SK-N-SH (cell line): ENCODE data around the gene BCAS3. TPM values are rescaled to one million over a fixed set of nuclear protein-coding genes. Genes with fewer than 3 reads are reported as not detected.

Experiments used
- CTCF ChIA-PET: fragments of 300-600, 350-600 bp; formaldehyde crosslinking; extraction: SDS; loops from one replicate; lab custom pipeline; 2021; lab: Yijun Ruan, JAX
- POLR2A ChIA-PET: fragments of 350-600 bp; sonication (Branson Sonifier 250); formaldehyde crosslinking; extraction: SDS; loops from one replicate; lab custom pipeline; 2020; ENCODE audit warnings: antibody characterized with exemption, inconsistent platforms; lab: Yijun Ruan, JAX
- DNase-seq: peaks from one replicate; pipeline ENCODE4 v3.0.0; 2012
- H2AFZ ChIP-seq: fragments of 200-600 bp; sonication (generic); 2 replicates; pipeline ENCODE4 v1.8.1; 2016; ENCODE audit warnings: antibody characterized with exemption, mild to moderate bottlenecking, low read depth
- H3F3A ChIP-seq: fragments of 200-600 bp; sonication (generic); replicated peaks from 2 replicates; pipeline ENCODE3; 2016; ENCODE audit warnings: antibody characterized with exemption, mild to moderate bottlenecking; ENCODE audit not compliant: insufficient read depth
- H3K27ac ChIP-seq, 2 experiments: fragments of 200-500 bp in 1 of 2; fragments of 200-600 bp in 1 of 2; sonication (Bioruptor generic) in 1 of 2; sonication (generic), shearing (Covaris generic) in 1 of 2; 2 replicates each; pipeline versions ENCODE4 v1.5.1 to v1.6.1; 2014 to 2016; ENCODE audit warnings: low read depth in 2 of 2, inconsistent platforms in 1 of 2, low read length in 1 of 2, mild to moderate bottlenecking in 1 of 2, mixed read lengths in 1 of 2
- H3K27me3 ChIP-seq: fragments of 200-600 bp; sonication (generic), shearing (Covaris generic); 2 replicates; pipeline ENCODE4 v1.6.1; 2016; ENCODE audit warnings: mixed run types; ENCODE audit not compliant: insufficient read depth
- H3K36me3 ChIP-seq, 2 experiments: fragments of 200-500 bp in 1 of 2; fragments of 200-600 bp in 1 of 2; sonication (Bioruptor generic) in 1 of 2; sonication (generic) in 1 of 2; replicated peaks in 1 of 2; 2 replicates each; pipeline versions ENCODE3 to v1.5.1; 2014 to 2016; ENCODE audit warnings: low read length in 1 of 2, mild to moderate bottlenecking in 1 of 2; ENCODE audit not compliant: insufficient read depth in 2 of 2, control insufficient read depth in 1 of 2
- H3K4me1 ChIP-seq, 2 experiments: fragments of 200-500 bp in 1 of 2; fragments of 200-600 bp in 1 of 2; sonication (Bioruptor generic) in 1 of 2; sonication (generic), shearing (Covaris generic) in 1 of 2; 2 replicates each; pipeline versions ENCODE4 v1.5.1 to v1.6.1; 2014 to 2016; ENCODE audit warnings: low read depth in 1 of 2, low read length in 1 of 2, mixed run types in 1 of 2; ENCODE audit not compliant: insufficient read depth in 2 of 2, control insufficient read depth in 1 of 2
- H3K4me2 ChIP-seq: fragments of 200-600 bp; sonication (generic), shearing (Covaris generic); 2 replicates; pipeline ENCODE4 v1.6.1; 2017; ENCODE audit warnings: mixed run types
- H3K4me3 ChIP-seq, 2 experiments: fragments of 200-500 bp in 1 of 2; fragments of 200-600 bp in 1 of 2; sonication (Bioruptor generic) in 1 of 2; sonication (generic), shearing (Covaris generic) in 1 of 2; 2 replicates each; pipeline versions ENCODE4 v1.5.1 to v1.8.1; 2014 to 2016; ENCODE audit warnings: low read depth in 2 of 2, inconsistent platforms in 1 of 2, low read length in 1 of 2, mild to moderate bottlenecking in 1 of 2, mixed read lengths in 1 of 2, moderate library complexity in 1 of 2
- H3K79me2 ChIP-seq: fragments of 200-600 bp; sonication (generic); 2 replicates; pipeline ENCODE4 v1.8.1; 2017; ENCODE audit warnings: mild to moderate bottlenecking; ENCODE audit not compliant: insufficient read depth
- H3K9ac ChIP-seq: fragments of 200-600 bp; sonication (generic); 2 replicates; pipeline ENCODE4 v1.6.1; 2017; ENCODE audit warnings: mixed run types
- H3K9me2 ChIP-seq: fragments of 200-600 bp; sonication (generic); 2 replicates; pipeline ENCODE4 v1.6.1; 2017; ENCODE audit warnings: mixed run types
- H3K9me3 ChIP-seq: fragments of 200-600 bp; sonication (generic); 2 replicates; pipeline ENCODE4 v1.6.1; 2017; ENCODE audit warnings: mixed run types, mild to moderate bottlenecking, moderate library complexity
- H4K20me1 ChIP-seq: fragments of 200-600 bp; sonication (generic); 2 replicates; pipeline ENCODE4 v1.6.1; 2017; ENCODE audit warnings: mild to moderate bottlenecking, mixed run types; ENCODE audit not compliant: insufficient read depth
- CHD2 ChIP-seq: fragments of 150-350 bp; IDR thresholded peaks from 2 replicates; pipeline ENCODE4 v1.6.1; 2018; ENCODE audit warnings: low read length; ENCODE audit not compliant: partially characterized antibody
- ELF1 ChIP-seq: IDR thresholded peaks from 2 replicates; pipeline ENCODE4 v1.4.0; 2012
- FOSL2 ChIP-seq: IDR thresholded peaks from 2 replicates; pipeline ENCODE4 v1.4.0; 2012; ENCODE audit warnings: low read depth, mild to moderate bottlenecking, moderate library complexity, borderline replicate concordance
- FOXM1 ChIP-seq: IDR thresholded peaks from 2 replicates; pipeline ENCODE4 v1.4.0; 2012; ENCODE audit warnings: low read depth, mild to moderate bottlenecking
- GABPA ChIP-seq: IDR thresholded peaks from 2 replicates; pipeline ENCODE4 v1.4.0; 2012; ENCODE audit warnings: low read depth, mild to moderate bottlenecking
- JUND ChIP-seq: IDR thresholded peaks from 2 replicates; pipeline ENCODE4 v1.4.0; 2012
- MEF2A ChIP-seq: IDR thresholded peaks from 2 replicates; pipeline ENCODE4 v1.4.0; 2012; ENCODE audit warnings: low read depth, borderline replicate concordance
- MXI1 ChIP-seq: IDR thresholded peaks from 2 replicates; pipeline ENCODE4 v1.6.1; 2012; ENCODE audit warnings: mild to moderate bottlenecking, low read depth, low read length, improper control_type of control experiment
- NRF1 ChIP-seq: IDR thresholded peaks from 2 replicates; pipeline ENCODE4 v1.6.1; 2012; ENCODE audit warnings: low read depth, mild to moderate bottlenecking, low read length
- POLR2AphosphoS5 ChIP-seq: IDR thresholded peaks from 2 replicates; pipeline ENCODE4 v1.6.1; 2012; ENCODE audit warnings: low read depth, low read length
- RFX5 ChIP-seq: IDR thresholded peaks from 2 replicates; pipeline ENCODE4 v1.6.1; 2012; ENCODE audit warnings: mild to moderate bottlenecking, improper control_type of control experiment, low read length
- RXRA ChIP-seq: IDR thresholded peaks from 2 replicates; pipeline ENCODE4 v1.4.0; 2012; ENCODE audit warnings: low read depth, mild to moderate bottlenecking, borderline replicate concordance
- TAF1 ChIP-seq: IDR thresholded peaks from 2 replicates; pipeline ENCODE4 v1.6.1; 2012; ENCODE audit warnings: low read depth, mild to moderate bottlenecking, low read length, moderate library complexity, borderline replicate concordance
- TCF12 ChIP-seq: IDR thresholded peaks from 2 replicates; pipeline ENCODE4 v1.4.0; 2012
- TEAD4 ChIP-seq: IDR thresholded peaks from 2 replicates; pipeline ENCODE4 v1.4.0; 2012; ENCODE audit warnings: mild to moderate bottlenecking, borderline replicate concordance; ENCODE audit not compliant: insufficient read depth
- WGBS: methylation state at CpG from one replicate; pipeline ENCODE4 v1.1.6; 2017; ENCODE audit warnings: low lambda C conversion rate; 5-methylcytosine and 5-hydroxymethylcytosine counted together
- polyA plus RNA-seq, 3 experiments: library from polyadenylated mRNA; depleted of rRNA; stranded (reverse); fragments of >200 nt; gene quantifications; 2 replicates each; pipeline ENCODE4 v1.2.3, GENCODE V29; 2012
- TF ChIP-seq, protein P1 (sequence below): IDR thresholded peaks from 2 replicates; pipeline ENCODE4 v1.4.0; 2012; ENCODE audit warnings: low read depth, borderline replicate concordance
- TF ChIP-seq, protein P2 (sequence below): IDR thresholded peaks from 2 replicates; pipeline ENCODE4 v1.6.1; 2012; ENCODE audit warnings: mild to moderate bottlenecking, low read depth, low read length, moderate library complexity
- TF ChIP-seq, protein P3 (sequence below): IDR thresholded peaks from 2 replicates; pipeline ENCODE4 v1.4.0; 2012; ENCODE audit warnings: low read depth, borderline replicate concordance
- TF ChIP-seq, protein P4 (sequence below): fragments of 150-350 bp; IDR thresholded peaks from 2 replicates; pipeline ENCODE4 v1.6.1; 2017; ENCODE audit warnings: antibody characterized with exemption, low read length, low read depth, borderline replicate concordance

Gene BCAS3
- polyA plus RNA-seq, 1 of the 3 experiments (the other 2 are of a cell fraction): 5.9 TPM

DNA sequence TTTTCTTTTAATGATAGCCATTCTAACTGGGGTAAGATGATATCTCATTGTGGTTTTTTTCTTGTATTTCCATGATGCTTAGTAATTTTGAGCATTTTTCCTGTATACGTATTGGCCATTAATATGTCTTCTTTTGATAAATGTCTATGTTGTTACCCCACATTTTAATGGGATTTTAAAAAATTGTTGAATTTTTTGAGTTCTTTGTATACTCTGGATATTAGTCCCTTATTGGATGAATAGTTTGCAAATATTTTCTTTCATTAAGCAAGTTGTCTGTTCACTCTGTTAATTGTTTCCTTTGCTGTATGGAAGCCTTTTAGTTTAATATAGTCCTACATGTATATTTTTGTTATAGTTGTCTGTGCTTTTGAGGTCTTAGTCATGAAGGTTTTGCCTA lies 79.8 kb downstream of the BCAS3 start:
- POLR2A ChIA-PET: no interaction called here
- no peak overlapping the region for H3K9ac ChIP-seq
- H4K20me1 ChIP-seq: no peaks in the 10 kb centered on the region
- H3K79me2 ChIP-seq: no peaks in the 10 kb centered on the region
- no peak overlapping the region for H3K4me2 ChIP-seq
- no peak overlapping the region for H2AFZ ChIP-seq
- CTCF ChIA-PET: no interaction called here
- 90% methylated on average over 1 of the region's 1 CpG for WGBS
- no peaks in the 10 kb centered on the region for H3K27me3 ChIP-seq
- no peaks in the 10 kb centered on the region for H3K36me3 ChIP-seq
- H3K9me3 ChIP-seq: no peaks in the 10 kb centered on the region; the same call in 1 of the 2 replicates
- H3K4me3 ChIP-seq: no peak overlapping the region
- H3K4me1 ChIP-seq: no peaks in the 10 kb centered on the region
- DNase-seq: no peak
- TF ChIP-seq ELF1 (no peak), NRF1 (no peak), GABPA (no peak), MEF2A (no peak), FOXM1 (no peak), CHD2 (no peak), TCF12 (no peak), TAF1 (no peak), RFX5 (no peak), JUND (no peak)
- TF ChIP-seq, protein P1, sequence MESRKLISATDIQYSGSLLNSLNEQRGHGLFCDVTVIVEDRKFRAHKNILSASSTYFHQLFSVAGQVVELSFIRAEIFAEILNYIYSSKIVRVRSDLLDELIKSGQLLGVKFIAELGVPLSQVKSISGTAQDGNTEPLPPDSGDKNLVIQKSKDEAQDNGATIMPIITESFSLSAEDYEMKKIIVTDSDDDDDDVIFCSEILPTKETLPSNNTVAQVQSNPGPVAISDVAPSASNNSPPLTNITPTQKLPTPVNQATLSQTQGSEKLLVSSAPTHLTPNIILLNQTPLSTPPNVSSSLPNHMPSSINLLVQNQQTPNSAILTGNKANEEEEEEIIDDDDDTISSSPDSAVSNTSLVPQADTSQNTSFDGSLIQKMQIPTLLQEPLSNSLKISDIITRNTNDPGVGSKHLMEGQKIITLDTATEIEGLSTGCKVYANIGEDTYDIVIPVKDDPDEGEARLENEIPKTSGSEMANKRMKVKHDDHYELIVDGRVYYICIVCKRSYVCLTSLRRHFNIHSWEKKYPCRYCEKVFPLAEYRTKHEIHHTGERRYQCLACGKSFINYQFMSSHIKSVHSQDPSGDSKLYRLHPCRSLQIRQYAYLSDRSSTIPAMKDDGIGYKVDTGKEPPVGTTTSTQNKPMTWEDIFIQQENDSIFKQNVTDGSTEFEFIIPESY: no peak
- TF ChIP-seq, protein P2, sequence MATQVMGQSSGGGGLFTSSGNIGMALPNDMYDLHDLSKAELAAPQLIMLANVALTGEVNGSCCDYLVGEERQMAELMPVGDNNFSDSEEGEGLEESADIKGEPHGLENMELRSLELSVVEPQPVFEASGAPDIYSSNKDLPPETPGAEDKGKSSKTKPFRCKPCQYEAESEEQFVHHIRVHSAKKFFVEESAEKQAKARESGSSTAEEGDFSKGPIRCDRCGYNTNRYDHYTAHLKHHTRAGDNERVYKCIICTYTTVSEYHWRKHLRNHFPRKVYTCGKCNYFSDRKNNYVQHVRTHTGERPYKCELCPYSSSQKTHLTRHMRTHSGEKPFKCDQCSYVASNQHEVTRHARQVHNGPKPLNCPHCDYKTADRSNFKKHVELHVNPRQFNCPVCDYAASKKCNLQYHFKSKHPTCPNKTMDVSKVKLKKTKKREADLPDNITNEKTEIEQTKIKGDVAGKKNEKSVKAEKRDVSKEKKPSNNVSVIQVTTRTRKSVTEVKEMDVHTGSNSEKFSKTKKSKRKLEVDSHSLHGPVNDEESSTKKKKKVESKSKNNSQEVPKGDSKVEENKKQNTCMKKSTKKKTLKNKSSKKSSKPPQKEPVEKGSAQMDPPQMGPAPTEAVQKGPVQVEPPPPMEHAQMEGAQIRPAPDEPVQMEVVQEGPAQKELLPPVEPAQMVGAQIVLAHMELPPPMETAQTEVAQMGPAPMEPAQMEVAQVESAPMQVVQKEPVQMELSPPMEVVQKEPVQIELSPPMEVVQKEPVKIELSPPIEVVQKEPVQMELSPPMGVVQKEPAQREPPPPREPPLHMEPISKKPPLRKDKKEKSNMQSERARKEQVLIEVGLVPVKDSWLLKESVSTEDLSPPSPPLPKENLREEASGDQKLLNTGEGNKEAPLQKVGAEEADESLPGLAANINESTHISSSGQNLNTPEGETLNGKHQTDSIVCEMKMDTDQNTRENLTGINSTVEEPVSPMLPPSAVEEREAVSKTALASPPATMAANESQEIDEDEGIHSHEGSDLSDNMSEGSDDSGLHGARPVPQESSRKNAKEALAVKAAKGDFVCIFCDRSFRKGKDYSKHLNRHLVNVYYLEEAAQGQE: no peak
- TF ChIP-seq, protein P3, sequence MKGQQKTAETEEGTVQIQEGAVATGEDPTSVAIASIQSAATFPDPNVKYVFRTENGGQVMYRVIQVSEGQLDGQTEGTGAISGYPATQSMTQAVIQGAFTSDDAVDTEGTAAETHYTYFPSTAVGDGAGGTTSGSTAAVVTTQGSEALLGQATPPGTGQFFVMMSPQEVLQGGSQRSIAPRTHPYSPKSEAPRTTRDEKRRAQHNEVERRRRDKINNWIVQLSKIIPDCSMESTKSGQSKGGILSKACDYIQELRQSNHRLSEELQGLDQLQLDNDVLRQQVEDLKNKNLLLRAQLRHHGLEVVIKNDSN: no peak
- H3K27ac ChIP-seq: no peak overlapping the region
- no peaks in the 10 kb centered on the region for H3K9me2 ChIP-seq
- H3F3A ChIP-seq: no peaks in the 10 kb centered on the region

DNA sequence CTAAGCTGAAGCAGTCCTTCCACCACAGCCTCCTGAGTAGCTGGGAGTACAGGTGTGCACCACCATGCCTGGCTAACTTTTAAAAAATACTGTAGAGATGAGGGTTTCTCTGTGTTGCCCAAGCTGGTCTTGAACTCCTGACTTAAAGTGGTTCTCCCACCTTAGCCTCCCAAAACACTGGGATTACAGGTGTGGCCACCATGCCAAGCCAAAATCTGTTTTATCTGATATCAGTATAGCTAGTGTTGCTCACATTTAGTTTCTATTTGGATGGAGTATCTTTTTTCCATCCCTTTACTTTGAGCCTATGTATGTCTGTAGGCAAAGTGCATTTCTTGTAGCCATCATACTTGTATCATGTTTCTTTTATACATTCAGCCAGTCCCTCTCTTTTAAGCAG lies 82.1 kb downstream of the BCAS3 start:
- no peaks in the 10 kb centered on the region for H3K36me3 ChIP-seq
- no peaks in the 10 kb centered on the region for H3F3A ChIP-seq
- H3K4me3 ChIP-seq: no peak overlapping the region
- no peak for DNase-seq
- ChIA-PET CTCF (no interaction called here), POLR2A (no interaction called here)
- H3K79me2 ChIP-seq: no peaks in the 10 kb centered on the region
- H3K9me2 ChIP-seq: no peaks in the 10 kb centered on the region
- H3K4me2 ChIP-seq: no peak overlapping the region
- no peak overlapping the region for H3K9ac ChIP-seq
- no peak overlapping the region for H2AFZ ChIP-seq
- H3K27me3 ChIP-seq: no peaks in the 10 kb centered on the region
- H4K20me1 ChIP-seq: no peaks in the 10 kb centered on the region
- no peak overlapping the region for H3K27ac ChIP-seq
- H3K9me3 ChIP-seq: no peaks in the 10 kb centered on the region; the same call in 1 of the 2 replicates
- no peaks in the 10 kb centered on the region for H3K4me1 ChIP-seq
- TF ChIP-seq, protein P2: no peak
- TF ChIP-seq TEAD4 (no peak), FOSL2 (no peak), ELF1 (no peak), FOXM1 (no peak), MXI1 (no peak), RXRA (no peak), POLR2AphosphoS5 (no peak)
- TF ChIP-seq, protein P4, sequence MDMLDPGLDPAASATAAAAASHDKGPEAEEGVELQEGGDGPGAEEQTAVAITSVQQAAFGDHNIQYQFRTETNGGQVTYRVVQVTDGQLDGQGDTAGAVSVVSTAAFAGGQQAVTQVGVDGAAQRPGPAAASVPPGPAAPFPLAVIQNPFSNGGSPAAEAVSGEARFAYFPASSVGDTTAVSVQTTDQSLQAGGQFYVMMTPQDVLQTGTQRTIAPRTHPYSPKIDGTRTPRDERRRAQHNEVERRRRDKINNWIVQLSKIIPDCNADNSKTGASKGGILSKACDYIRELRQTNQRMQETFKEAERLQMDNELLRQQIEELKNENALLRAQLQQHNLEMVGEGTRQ: no peak
